Endothelial cell of umbilical vein (primary cell): ENCODE results near the gene DUSP28.

ENCODE experiments used
- EZH2 ChIP-seq: IDR thresholded peaks from 2 replicates; pipeline ENCODE4 v1.6.1; 2012; ENCODE audit warnings: borderline replicate concordance, low read depth, mild to moderate bottlenecking, moderate library complexity, low read length, inconsistent platforms; ENCODE audit not compliant: severe bottlenecking
- FOS ChIP-seq: IDR thresholded peaks from 2 replicates; pipeline ENCODE4 v1.6.1; 2011; ENCODE audit warnings: mild to moderate bottlenecking, low read length, moderate library complexity, borderline replicate concordance; ENCODE audit not compliant: insufficient read depth
- JUN ChIP-seq: IDR thresholded peaks from 2 replicates; pipeline ENCODE4 v1.6.1; 2011; ENCODE audit warnings: borderline replicate concordance, low read depth; ENCODE audit not compliant: insufficient read length, insufficient read depth
- POLR2A ChIP-seq: IDR thresholded peaks from 2 replicates; pipeline ENCODE4 v1.6.1; 2012; ENCODE audit warnings: low read depth, mild to moderate bottlenecking, control low read depth, low read length
- POLR2AphosphoS5 ChIP-seq: IDR thresholded peaks from 2 replicates; pipeline ENCODE4 v1.6.1; 2012; ENCODE audit warnings: low read depth, mild to moderate bottlenecking, control low read depth, low read length, moderate library complexity; ENCODE audit not compliant: insufficient read depth
- TF ChIP-seq, protein P1 (sequence below), 2 donors: IDR thresholded peaks; 1 replicate in 1 of 2; 2 replicates in 1 of 2; pipeline ENCODE4 v1.5.1; 2011; ENCODE audit warnings: low read length in 2 of 2, mild to moderate bottlenecking in 2 of 2, moderate library complexity in 2 of 2, control low read depth in 1 of 2, inconsistent platforms in 1 of 2, low read depth in 1 of 2; ENCODE audit not compliant: insufficient read depth in 1 of 2; ENCODE audit errors: extremely low read depth in 1 of 2
- TF ChIP-seq, protein P2 (sequence below): IDR thresholded peaks from 2 replicates; pipeline ENCODE4 v1.6.1; 2011; ENCODE audit not compliant: insufficient read depth, insufficient read length

DNA sequence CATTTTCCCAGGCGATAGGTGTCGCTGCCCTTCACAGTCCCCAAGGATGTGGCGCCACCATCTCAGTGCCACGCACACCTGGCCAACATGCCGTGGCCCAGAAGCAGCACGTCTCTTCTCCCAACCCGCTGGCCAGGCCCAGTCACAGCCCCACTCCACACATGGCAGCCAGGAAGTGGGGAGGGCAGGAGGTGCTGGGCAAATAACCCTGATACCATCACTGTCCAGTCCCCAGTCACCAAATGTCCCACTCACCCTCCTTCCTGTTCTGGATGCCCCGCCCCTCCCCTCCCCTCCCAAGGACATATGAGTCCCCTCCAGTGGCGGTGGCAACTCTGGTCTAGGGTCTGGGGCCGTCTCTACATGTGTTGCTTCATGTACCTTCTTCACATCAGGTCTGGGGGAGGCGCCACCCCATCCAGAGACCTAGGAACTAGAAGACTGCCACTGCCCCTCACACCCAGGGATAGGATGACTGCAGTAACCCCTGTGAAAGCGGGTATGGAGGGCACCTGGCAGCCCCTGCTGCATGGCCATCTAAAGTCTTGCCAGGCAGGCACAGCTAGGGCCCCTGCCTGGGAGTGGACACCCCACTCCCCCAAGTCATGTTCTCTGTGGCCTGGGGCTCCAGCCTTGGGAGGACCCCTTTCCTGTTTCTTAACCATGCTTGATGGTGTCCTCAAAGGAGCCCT lies 19.1 kb downstream of the DUSP28 start:
- TF ChIP-seq, protein P1, sequence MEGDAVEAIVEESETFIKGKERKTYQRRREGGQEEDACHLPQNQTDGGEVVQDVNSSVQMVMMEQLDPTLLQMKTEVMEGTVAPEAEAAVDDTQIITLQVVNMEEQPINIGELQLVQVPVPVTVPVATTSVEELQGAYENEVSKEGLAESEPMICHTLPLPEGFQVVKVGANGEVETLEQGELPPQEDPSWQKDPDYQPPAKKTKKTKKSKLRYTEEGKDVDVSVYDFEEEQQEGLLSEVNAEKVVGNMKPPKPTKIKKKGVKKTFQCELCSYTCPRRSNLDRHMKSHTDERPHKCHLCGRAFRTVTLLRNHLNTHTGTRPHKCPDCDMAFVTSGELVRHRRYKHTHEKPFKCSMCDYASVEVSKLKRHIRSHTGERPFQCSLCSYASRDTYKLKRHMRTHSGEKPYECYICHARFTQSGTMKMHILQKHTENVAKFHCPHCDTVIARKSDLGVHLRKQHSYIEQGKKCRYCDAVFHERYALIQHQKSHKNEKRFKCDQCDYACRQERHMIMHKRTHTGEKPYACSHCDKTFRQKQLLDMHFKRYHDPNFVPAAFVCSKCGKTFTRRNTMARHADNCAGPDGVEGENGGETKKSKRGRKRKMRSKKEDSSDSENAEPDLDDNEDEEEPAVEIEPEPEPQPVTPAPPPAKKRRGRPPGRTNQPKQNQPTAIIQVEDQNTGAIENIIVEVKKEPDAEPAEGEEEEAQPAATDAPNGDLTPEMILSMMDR (IDR thresholded peaks at IDR 0.05; ENCODE audit: extremely low read depth in 1 of 2, insufficient read depth in 1 of 2, low read depth in 1 of 2, low read length in 2 of 2): no peak
- no peak for TF ChIP-seq POLR2AphosphoS5
- TF ChIP-seq EZH2: no peak
- no peak for TF ChIP-seq POLR2A
- no peak for TF ChIP-seq FOS
- TF ChIP-seq, protein P2, sequence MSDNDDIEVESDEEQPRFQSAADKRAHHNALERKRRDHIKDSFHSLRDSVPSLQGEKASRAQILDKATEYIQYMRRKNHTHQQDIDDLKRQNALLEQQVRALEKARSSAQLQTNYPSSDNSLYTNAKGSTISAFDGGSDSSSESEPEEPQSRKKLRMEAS: no peak
- TF ChIP-seq JUN: no peak
